GDM1 (cell line): ENCODE measurements around the gene UNK.
"Not testable (repeated sequence)": the region's sequence is repeated elsewhere in the genome, so short reads cannot be mapped to it uniquely, and the experiment has no call there.

ENCODE experiments used
- DNase-seq: peaks from one replicate; lab custom pipeline; 2025; lab: John Stamatoyannopoulos, UW

The UNK gene

DNA sequence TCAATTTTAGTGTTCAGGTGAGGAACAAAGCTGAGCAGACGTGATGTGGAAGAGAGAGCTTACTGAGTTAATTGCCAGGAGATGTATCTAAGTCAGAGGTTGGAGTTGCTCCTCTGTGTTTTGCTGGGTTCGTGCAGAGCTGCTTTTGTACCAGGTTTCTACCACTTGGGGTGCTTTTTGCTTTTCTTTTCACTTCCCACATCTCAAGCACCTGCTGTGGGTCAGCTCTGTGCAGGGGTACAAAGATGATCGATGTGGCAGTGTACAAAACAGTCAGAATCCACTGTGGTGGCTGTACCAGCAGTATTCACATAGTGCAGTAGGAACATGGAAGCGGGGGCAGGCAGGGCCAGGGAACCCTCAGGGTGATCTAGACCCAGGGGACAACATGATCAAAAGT lies 14.8 kb downstream of the UNK start:
- DNase-seq: no peak

DNA sequence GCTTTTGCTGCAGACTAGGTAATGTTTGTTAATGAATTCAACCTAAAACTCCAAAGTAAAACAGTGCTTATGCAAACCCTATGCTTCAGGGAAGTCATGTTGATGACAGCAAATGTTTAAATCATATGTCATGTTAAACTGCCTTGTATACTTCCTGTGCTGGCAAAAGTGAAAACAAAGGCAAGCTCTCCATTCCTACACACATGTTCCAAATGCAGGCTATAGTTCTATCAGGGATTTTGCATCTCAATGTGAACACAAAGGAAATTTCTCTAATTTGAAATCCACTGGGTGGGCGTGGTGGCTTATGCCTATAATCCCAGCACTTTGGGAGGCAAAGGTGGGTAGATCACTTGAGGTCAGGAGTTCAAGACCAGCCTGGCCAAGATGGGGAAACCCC lies 19.3 kb downstream of the UNK start:
- no peak for DNase-seq

DNA sequence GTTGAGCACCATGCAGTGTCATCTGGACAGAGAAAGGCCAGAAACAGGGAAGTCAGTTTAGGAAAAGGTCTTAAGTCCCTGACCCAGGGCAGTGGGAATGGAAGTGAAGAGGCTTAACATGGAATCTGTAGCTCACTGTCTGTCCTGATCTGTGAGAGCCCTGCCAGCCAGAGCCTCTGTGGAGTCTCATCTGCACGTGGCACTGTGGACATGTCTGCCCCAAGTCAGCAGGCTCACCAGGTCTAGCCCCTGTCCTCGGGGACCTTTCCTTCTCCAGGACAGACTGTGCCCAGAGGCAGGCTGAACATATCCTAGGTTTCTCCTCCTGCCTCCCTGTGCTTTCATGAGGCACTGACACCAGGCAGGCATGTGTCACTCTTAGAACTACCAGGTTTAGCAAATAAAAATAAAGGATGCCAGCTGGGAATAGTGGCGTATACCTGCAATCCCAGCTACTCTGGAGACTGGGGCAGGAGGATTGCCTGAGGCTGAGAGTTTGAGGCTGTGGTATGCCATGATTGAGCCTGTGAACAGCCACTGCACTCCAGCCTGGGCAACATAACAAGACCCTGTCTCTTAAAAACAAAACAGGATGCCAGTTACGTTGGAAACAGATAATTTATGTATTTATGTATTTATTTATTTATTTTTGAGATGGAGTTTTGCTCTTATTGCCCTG lies 22.4 kb downstream of the UNK start:
- no peak for DNase-seq

DNA sequence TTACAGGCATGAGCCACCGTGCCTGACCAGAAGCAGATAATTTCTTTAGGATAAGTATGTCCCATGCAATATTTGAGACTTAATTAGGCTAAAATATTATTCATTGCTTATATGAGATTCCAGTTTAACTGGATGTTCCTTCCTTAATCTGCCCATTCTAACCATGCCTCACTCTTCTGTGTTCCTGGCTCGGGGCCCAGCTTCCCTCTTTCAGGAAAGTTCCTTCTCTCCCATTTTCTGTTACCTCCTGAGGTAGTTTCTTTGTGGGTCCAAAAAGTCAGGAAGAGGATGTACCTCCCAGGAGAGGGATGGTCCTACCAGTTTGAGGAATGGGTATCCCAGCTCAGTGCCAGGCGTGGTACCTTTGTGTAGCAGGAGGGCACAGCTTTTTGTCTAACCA lies 23.3 kb downstream of the UNK start:
- no peak for DNase-seq

DNA sequence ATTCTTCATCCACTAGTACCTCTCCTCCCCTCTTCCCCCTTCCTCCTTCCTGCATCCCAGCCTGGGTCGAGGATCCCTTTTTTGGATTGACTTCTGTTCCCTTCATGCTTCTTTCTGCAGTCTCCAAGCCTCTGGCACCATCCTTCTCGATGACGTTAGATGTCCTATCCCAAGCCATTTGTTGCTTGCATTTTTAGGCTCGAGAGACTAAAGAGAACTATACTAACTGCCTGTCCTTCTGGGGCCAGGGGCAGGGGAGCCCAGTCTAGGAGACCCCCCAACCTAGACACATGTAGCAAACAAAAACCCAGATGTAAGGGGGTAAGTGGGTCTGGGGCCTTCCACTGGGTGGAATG lies 23.9 kb downstream of the UNK start:
- no peak for DNase-seq

DNA sequence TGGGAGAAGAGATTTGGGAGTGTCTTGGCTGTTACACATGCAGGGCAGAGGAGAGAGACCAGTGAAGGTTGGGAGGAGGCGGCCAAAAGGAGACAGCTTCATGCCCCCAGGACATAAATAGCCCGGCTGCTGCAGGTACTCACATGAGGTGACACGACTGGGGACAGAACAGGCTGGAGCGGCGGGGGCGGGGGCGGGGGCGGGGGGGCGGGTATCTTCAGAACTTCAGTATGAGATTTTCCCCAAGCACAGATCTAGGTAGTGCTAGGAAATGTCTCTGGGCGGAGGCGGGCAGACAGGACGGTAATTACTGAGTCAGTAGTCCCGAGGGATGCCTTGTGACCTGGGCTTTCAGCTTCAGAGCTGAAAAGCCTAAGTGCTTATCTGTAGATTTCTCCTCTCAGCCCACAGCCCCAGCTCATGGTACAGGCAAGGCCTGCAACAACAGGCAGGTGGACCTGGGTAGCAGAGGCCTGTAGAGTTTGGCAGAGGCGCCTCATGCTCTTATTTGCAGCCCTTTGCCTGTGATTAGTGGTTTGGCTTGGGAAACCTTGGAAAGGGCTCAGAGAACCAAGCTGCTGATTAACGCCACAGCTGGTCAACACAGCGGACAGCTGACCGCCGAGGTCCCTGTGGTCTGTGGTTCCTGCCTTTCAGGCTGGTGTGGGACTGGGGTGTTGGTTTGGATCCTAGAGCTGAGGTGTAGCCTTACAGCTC lies 24.5 kb downstream of the UNK start:
- no peak for DNase-seq

DNA sequence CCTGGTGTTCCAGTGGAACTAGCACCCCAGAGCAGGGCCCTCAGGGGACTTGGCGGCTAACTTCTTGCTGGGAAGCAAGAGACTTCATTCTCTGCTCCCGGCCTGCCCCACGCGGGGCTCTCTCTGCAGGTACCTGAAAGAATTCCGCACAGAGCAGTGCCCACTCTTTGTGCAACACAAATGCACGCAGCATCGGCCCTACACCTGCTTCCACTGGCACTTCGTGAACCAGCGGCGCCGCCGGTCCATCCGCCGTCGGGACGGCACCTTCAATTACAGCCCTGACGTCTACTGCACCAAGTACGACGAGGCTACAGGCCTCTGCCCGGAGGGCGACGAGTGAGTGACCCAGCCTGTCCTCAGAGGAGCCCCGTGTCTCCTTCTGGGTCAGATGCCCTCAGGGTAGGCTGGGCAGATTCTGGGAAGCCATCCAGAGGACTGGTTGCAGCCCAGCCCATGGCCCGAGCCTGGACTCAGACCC lies 25.1 kb downstream of the UNK start:
- DNase-seq: no peak

DNA sequence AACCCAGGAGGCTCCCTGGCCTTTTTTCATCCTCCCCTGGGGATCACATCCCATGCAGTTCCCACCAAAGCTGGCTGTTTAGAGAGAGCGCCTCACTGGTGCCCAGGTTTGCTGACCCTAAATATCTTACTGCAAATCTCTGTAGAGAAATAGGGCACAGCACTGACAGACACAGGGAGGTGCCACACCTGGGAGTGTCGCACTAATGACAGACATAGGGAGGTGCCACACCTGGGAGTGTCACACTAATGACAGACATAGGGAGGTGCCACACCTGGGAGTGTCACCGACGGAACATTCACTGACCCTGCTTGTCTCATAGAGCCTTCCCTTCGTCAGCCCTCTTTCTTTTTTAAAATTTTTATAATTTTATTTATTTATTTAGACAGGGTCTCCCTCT lies 25.6 kb downstream of the UNK start:
- DNase-seq: no peak

DNA sequence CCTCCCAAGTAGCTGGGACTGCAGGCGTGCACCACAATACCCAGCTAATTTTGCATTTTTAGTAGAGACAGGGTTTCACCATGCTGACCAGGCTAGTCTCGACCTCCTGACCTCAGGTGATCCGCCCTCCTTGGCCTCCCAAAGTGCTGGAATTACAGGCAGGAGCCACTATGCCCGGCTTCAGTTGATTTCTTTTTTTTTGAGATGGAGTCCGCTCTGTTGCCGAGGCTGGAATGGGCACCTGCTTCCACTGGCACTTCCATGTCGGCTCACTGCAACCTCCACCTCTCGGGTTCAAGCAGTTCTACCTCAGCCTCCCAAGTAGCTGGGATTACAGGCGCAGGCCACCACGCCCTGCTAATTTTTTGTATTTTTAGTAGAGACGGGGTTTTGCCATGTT lies 26.1 kb downstream of the UNK start:
- not testable (repeated sequence) for DNase-seq

DNA sequence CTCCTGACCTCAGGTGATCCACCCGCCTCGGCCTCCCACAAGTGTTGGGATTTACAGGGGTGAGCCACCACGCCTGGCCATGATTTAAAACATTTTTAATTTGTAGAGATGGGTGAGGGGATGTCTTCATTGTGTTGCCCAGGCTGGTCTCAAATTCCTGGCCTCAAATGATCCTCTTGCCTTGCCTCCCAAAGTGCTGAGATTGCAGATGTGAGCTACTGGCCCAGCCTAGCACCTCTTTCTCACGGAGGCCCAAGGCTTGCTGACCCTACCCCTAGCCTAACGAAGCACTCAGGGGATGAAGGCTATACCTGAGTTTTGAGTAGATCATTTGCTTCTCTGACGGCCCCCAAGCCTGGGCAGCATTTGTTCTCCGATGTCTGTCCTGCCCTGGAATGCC lies 26.6 kb downstream of the UNK start:
- DNase-seq: no peak

DNA sequence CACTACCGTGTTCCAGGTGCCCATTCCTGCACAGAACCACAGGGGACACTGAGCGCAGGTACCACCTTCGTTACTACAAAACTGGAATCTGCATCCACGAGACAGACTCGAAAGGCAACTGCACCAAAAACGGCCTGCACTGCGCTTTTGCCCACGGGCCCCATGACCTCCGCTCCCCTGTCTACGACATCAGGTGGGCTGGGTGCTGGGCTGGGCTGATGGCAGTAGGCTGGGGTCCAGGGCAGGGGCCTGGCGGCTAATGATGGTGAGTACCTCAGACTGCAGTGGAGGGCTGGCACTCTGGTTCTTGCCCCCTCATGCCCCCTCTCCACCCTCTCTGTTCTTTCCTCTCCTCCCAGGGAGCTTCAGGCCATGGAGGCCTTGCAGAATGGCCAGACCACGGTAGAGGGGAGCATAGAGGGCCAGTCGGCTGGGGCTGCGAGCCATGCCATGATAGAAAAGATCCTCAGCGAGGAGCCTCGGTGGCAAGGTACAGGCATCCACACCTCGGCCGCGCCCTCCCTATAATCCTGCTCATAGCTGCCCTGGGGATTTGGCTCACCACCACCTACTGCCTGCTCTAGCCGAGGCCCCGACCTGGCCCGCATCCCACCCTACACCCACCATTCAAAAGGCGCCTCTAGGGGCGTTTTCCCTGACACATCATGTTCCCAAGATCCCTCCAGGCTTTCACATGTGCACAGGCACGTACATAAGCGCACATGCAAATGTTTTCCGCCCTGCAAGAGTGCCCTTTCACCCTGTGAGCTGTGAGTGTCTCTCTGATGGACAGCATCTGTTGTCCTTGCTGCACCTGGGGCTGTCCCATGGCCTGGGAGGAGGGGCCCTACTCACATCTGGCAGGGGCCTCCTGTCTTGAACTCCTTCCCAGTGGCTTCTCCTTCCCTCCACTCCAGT lies 27.7 kb downstream of the UNK start:
- no peak for DNase-seq

DNA sequence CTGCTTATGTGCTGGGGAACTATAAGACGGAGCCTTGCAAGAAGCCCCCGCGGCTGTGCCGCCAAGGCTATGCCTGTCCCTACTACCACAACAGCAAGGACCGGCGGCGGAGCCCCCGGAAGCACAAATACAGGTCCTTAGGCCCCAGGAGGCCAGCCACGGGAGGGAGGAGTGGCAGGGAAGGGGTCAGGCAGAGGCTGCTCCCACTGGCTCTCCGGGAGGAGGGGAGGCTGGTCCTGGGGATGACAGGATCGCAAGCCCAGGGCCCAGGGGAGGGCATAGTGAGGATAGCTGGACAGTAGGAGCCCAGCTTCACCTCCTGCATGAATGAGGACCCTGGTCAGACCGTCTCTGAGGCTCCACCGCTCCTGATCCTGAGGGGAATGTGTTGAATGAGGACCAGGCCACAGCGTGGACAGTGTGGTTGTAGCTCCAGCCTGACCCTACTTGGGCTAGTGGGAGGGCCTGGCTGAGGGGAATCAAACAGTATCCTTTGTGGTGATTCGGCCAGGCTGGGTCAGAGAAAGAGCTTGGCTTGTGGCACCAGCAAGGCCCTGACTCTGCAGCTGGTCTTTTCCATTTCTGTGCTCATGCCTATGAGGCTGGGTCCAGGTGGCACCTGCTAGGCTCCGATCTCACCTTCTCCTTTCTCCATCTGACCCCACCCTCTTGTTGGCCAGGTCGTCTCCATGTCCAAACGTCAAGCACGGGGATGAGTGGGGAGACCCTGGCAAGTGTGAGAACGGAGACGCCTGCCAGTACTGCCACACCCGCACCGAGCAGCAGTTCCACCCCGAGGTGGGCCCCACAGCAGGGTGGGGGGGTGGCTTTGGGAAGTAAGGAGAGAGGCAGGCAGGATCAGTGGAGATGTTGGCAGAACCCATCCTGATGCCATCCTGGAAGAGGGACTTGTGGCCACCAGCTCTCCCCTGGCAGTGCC lies 28.7 kb downstream of the UNK start:
- DNase-seq: no peak

DNA sequence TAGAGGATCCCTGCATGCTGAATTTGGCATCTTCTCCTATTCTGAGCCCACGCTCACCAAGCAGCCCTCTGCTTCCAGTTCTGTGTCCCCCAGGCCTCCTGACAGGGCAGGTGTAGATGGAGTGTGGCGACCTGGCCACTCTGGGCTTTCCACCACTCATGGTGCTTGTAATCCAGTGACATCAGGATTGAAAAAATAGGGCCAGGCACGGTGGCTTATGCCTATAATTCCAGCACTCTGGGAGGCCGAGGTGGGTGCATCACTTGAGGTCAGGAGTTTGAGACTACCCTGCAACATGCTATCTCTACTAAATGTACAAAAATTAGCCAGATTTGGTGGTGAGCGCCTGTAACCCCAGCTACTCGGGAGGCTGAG lies 29.4 kb downstream of the UNK start:
- no peak for DNase-seq

DNA sequence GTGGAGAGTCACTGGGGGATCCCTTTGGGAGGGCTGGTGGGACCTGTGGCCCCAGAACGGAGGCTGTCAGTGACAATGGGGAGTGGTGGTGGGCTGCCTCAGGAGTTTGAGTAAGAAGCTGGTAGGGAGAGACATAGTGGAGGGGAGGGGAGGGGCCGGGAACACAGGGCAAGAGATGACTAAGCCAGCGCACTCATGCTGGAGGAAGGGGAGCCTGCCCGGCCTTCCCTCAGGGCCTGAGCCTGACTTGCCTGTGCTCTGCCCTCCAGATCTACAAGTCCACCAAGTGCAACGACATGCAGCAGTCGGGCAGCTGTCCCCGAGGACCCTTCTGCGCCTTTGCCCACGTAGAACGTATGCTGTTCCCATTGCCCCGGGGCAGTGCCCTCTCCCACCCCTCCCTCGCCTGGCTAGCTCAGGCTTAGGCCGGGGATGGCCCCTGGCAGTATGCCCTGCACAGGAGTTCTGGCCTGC lies 30.3 kb downstream of the UNK start:
- no peak for DNase-seq

DNA sequence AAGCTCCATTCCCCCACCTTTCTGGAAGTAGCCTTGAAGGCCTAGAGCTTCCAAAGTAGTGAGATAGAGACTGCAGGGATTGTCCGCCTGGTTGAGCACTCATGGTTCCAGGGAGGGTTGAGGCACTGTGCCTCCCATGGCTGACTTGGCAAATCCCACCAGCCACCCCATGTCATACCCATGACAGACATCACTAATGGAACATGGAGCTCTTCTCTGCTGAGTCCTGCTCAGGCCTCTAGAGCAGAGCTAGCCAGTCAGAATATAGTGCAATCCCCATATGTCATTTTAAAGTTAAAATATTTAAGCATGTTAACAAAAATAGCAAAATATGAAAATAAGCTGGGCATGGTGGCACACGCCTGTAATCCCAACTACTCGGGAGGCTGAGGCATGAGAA lies 30.8 kb downstream of the UNK start:
- no peak for DNase-seq

DNA sequence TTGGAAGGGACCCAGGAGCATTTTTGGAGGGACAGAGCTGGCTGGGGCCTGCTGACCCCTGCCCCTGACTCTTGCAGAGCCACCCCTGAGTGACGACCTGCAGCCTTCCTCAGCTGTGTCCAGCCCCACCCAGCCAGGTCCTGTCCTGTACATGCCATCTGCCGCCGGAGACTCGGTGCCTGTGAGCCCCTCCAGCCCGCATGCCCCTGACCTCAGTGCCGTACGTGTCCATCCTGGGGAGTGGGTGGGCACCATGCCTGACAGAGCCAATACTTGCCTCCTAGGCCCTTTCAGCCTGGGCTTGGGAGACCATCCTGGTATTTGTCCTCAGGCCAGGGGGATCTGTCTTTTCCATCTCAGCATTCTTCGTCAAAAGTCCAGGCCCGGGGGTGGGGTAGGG lies 32.1 kb downstream of the UNK start:
- no peak for DNase-seq

DNA sequence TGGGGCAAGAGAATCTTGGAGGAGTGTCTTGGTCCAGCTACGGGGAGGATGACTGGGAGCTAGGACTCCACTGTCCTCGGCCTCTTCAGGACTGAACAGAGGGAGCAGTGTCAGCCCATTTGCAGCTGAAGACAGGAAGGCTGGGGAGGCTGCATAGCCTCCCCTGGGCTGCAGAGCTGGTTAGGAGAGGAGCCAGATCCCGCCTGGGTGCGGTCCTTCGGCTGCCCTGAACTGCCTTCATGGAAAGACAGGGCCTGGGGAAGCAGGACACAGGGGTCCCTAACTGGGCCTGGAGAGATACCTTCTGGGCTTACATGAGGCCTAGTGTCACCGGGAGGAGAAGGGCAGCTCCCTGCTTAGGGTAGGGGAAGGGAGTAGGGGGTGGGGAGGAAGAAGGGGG lies 33.0 kb downstream of the UNK start:
- DNase-seq: no peak

DNA sequence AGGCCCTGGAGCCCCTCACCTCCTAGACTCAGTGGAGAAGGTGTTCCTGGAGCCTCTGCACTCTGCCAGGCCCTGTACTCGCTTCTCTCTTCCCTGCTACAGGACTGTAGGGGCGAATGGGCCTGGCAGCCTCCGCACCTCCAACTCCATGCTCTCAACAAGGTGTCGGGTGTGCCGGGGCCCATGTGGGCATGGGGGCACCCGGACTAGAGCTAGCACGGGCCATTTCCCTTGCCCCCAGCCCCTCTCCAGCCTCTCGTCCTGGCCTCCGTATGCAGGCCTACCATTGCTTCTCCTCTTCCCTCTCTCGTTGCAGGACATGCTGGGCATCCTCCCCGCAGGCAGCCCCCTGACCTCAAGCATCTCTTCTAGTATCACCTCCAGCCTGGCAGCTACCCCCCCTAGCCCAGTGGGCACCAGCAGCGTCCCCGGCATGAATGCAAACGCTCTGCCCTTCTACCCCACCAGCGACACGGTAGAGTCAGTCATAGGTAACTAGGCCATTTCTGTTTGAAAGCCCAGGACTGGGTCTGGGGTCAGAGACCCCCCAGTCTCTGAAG lies 33.8 kb downstream of the UNK start:
- no peak for DNase-seq

DNA sequence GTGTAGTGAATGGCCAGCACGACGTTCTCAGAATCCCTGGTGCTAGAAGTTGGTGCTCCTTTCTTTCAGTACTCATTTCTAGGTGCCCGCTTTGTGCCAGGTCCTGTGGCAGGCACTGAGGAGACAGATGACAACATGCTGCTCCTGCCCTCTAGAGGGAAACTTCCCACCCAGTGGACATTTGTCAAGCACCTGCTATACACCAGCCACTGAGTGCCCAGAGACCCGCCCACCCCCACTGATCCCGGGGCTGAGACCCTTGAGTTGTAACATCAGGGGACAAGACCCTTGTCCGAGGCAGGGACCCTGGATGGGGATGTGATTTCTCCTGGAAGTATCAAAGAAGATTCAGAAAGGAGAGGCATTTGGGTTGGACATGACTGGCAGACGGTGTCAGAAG lies 34.5 kb downstream of the UNK start:
- DNase-seq: no peak

DNA sequence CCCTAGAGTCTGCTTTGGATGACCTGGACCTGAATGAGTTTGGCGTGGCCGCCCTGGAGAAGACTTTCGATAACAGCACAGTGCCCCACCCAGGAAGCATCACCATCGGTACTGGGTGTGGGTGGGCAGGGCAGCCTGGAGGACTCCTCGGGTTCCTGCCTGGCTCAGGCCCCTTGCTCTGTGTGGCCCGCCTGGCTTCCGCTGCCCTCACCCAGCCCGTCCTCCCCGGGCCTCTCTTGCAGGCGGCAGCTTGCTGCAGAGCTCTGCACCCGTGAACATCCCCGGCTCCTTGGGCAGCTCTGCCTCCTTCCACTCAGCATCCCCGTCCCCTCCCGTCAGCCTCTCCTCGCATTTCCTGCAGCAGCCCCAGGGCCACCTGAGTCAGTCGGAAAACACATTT lies 35.1 kb downstream of the UNK start:
- no peak for DNase-seq
